ENCODE measurements around the gene CCL3. TPM values are rescaled to one million over a fixed set of nuclear protein-coding genes. Genes with fewer than 3 reads are reported as not detected.

Gene CCL3
- total RNA-seq, 1 experiment from 2014 or later, result 0.98 TPM

GRCh38 chr17:36130346-36130745 lies 40.4 kb upstream of the CCL3 start (continued):
- TF ChIP-seq CTCF (IDR thresholded peaks at IDR 0.05 in 2 of 3, conservative IDR thresholded peaks at IDR 0.05 in 1 of 3; ENCODE audit: borderline replicate concordance in 1 of 3, insufficient read depth in 1 of 3, low read depth in 2 of 3, low read length in 2 of 3), result no peak
- no peak for TF ChIP-seq SP1 (IDR thresholded peaks at IDR 0.05; ENCODE audit: low read depth)
- TF ChIP-seq RAD21 (IDR thresholded peaks at IDR 0.05; ENCODE audit: low read depth), result no peak
- no peak for TF ChIP-seq POLR2AphosphoS5 (IDR thresholded peaks at IDR 0.05; ENCODE audit: low read depth, low read length)
- no peak for TF ChIP-seq CEBPB (IDR thresholded peaks at IDR 0.05; ENCODE audit: low read depth)
- no peak for TF ChIP-seq REST (IDR thresholded peaks at IDR 0.05; ENCODE audit: low read depth)

GRCh38 chr17:36129616-36130015 lies 39.7 kb upstream of the CCL3 start:
- DNase-seq (ENCODE audit: low read depth, low spot score) (no peak), ATAC-seq (no peak)
- Histone ChIP-seq H3K36me3 (ENCODE audit: control insufficient read depth in 1 of 2, insufficient read depth in 2 of 2, low read length in 2 of 2) (no peaks in the 10 kb centered on the region), H3K27ac (ENCODE audit: low read depth, low read length) (no peak overlapping the region), H3K9me3 (ENCODE audit: control insufficient read depth in 1 of 2, insufficient read depth in 1 of 2, low read depth in 1 of 2, low read length in 2 of 2) (peaks cover 9 to 16% of the 10 kb centered on the region in 2 experiments; a peak in 3 of 4 replicates), H3K27me3 (ENCODE audit: insufficient read depth, low read length) (0 out of 2 replicates have a peak, but pooled peaks cover 7% of the 10 kb centered on the region), H4K20me1 (ENCODE audit: insufficient read depth) (no peaks in the 10 kb centered on the region), H3K79me2 (ENCODE audit: insufficient read depth, low read length) (no peaks in the 10 kb centered on the region), H3K9ac (ENCODE audit: low read length) (no peak overlapping the region), H2AFZ (ENCODE audit: low read depth, low read length, poor library complexity, severe bottlenecking) (no peak overlapping the region), H3K9me2 (ENCODE audit: insufficient read depth) (no peaks in the 10 kb centered on the region), H3K4me1 (ENCODE audit: control insufficient read depth in 1 of 2, insufficient read depth in 2 of 2, low read length in 2 of 2) (no peaks in the 10 kb centered on the region), H3K4me2 (ENCODE audit: low read length) (no peak overlapping the region), H3K4me3 (replicated peaks in 1 of 2; ENCODE audit: low read depth in 1 of 2, low read length in 2 of 2) (no peak overlapping the region)
- intact Hi-C loops (cut with micrococcal nuclease), result no loop called here
- POLR2A ChIA-PET, result no interaction called here
- BruUV-seq (replicated peaks), result no TSS peak
- RAD21 ChIA-PET (ENCODE audit: low non-redundant PET in 1 of 2, low total read pairs in 2 of 2, uncharacterized antibody in 2 of 2, unreplicated experiment in 2 of 2), result no interaction called here
- CTCF ChIA-PET, result interaction anchor here (1.1 to 2.2 kb wide), 3 partner anchors 13 to 153 kb away, joined by 3 to 12 read pairs (median 5); no protein-coding TSS in a partner anchor
- TF ChIP-seq SP1 (IDR thresholded peaks at IDR 0.05; ENCODE audit: low read depth), result no peak
- no peak for TF ChIP-seq MAX (IDR thresholded peaks at IDR 0.05)
- no peak for TF ChIP-seq ATF3 (IDR thresholded peaks at IDR 0.05)
- TF ChIP-seq RAD21 (IDR thresholded peaks at IDR 0.05; ENCODE audit: low read depth), result no peak
- TF ChIP-seq EZH2 (IDR thresholded peaks at IDR 0.05), result no peak
- TF ChIP-seq POLR2AphosphoS5 (IDR thresholded peaks at IDR 0.05; ENCODE audit: low read depth, low read length), result no peak
- TF ChIP-seq REST (IDR thresholded peaks at IDR 0.05; ENCODE audit: low read depth), result no peak
- no peak for TF ChIP-seq EGR1 (IDR thresholded peaks at IDR 0.05; ENCODE audit: low read depth)
- no peak for TF ChIP-seq CEBPB (IDR thresholded peaks at IDR 0.05; ENCODE audit: low read depth)
- no peak for TF ChIP-seq YY1 (IDR thresholded peaks at IDR 0.05; ENCODE audit: extremely low read depth, insufficient replicate concordance, low read depth, low read length)
- no peak for TF ChIP-seq TCF7L2 (IDR thresholded peaks at IDR 0.05; ENCODE audit: borderline replicate concordance, extremely low read depth, insufficient read depth, insufficient read length)
